Activated T-cell treated with anti-CD3 and anti-CD28 coated beads, Interleukin-2, amount 50 U/mL, for 24 hours (primary cell): Measurements from ENCODE around the gene CNBD2.
"Not testable (repeated sequence)": the region's sequence is repeated elsewhere in the genome, so short reads cannot be mapped to it uniquely, and the experiment has no call there.

ENCODE experiments used
- DNase-seq: peaks from one replicate; pipeline ENCODE4 v3.0.0-alpha.2; 2020
- H3K27ac Mint-ChIP-seq: 2 replicates; pipeline ENCODE4 v1.8.0; 2020; ENCODE audit warnings: mild to moderate bottlenecking, mixed read lengths
- H3K27me3 Mint-ChIP-seq: 2 replicates; pipeline ENCODE4 v1.8.0; 2020; ENCODE audit warnings: mixed read lengths
- H3K36me3 Mint-ChIP-seq: 2 replicates; pipeline ENCODE4 v1.8.0; 2020; ENCODE audit warnings: low read depth, mixed read lengths
- H3K4me1 Mint-ChIP-seq: 2 replicates; pipeline ENCODE4 v1.8.0; 2020; ENCODE audit warnings: low read depth, mixed read lengths
- H3K4me3 Mint-ChIP-seq: 2 replicates; pipeline ENCODE4 v1.8.0; 2020; ENCODE audit warnings: mild to moderate bottlenecking, moderate library complexity, mixed read lengths
- H3K9me3 Mint-ChIP-seq: 2 replicates; pipeline ENCODE4 v1.8.0; 2020; ENCODE audit warnings: mixed read lengths

Gene CNBD2

GRCh38 chr20:36052117-36052513 lies 83.7 kb downstream of the CNBD2 start:
- H3K9me3 Mint-ChIP-seq: no peaks in the 10 kb centered on the region
- DNase-seq: no peak
- peaks cover 33% of the 10 kb centered on the region for H3K4me1 Mint-ChIP-seq
- no peak overlapping the region for H3K27ac Mint-ChIP-seq
- no peaks in the 10 kb centered on the region for H3K27me3 Mint-ChIP-seq
- no peak overlapping the region for H3K4me3 Mint-ChIP-seq
- H3K36me3 Mint-ChIP-seq: peaks cover 32% of the 10 kb centered on the region

- not testable (repeated sequence) for H3K27ac Mint-ChIP-seq, DNase-seq
Observed at GRCh38 chr20:36053863-36054518, 85.6 kb downstream of the CNBD2 start.

GRCh38 chr20:36055145-36055544 lies 86.8 kb downstream of the CNBD2 start:
- Mint-ChIP-seq H3K27ac (no peak overlapping the region), H3K27me3 (no peaks in the 10 kb centered on the region), H3K9me3 (no peaks in the 10 kb centered on the region), H3K4me3 (no peak overlapping the region), H3K36me3 (peaks cover 2% of the 10 kb centered on the region), H3K4me1 (peaks cover 14% of the 10 kb centered on the region)
- no peak for DNase-seq

More at GRCh38 chr20:36053863-36054518, 85.6 kb downstream of the CNBD2 start:
- peaks cover 13% of the 10 kb centered on the region for H3K36me3 Mint-ChIP-seq
- not testable (repeated sequence) for H3K9me3 Mint-ChIP-seq, H3K4me3 Mint-ChIP-seq, H3K27me3 Mint-ChIP-seq
- H3K4me1 Mint-ChIP-seq: peaks cover 17% of the 10 kb centered on the region

- no peak overlapping the region for H3K27ac Mint-ChIP-seq
- H3K4me3 Mint-ChIP-seq: no peak overlapping the region
- no peak for DNase-seq
- no peaks in the 10 kb centered on the region for H3K9me3 Mint-ChIP-seq
- peaks cover 11% of the 10 kb centered on the region for H3K4me1 Mint-ChIP-seq
- H3K36me3 Mint-ChIP-seq: no peaks in the 10 kb centered on the region
- peaks cover 3% of the 10 kb centered on the region for H3K27me3 Mint-ChIP-seq
Observed at GRCh38 chr20:36060676-36061075, 92.3 kb downstream of the CNBD2 start.

GRCh38 chr20:36061754-36062153 lies 93.4 kb downstream of the CNBD2 start:
- Mint-ChIP-seq H3K36me3 (no peaks in the 10 kb centered on the region), H3K9me3 (no peaks in the 10 kb centered on the region), H3K27ac (no peak overlapping the region), H3K4me3 (no peak overlapping the region), H3K27me3 (peaks cover 4% of the 10 kb centered on the region), H3K4me1 (peaks cover 10% of the 10 kb centered on the region)
- no peak for DNase-seq

- Mint-ChIP-seq H3K9me3 (no peaks in the 10 kb centered on the region), H3K27me3 (peaks cover 4% of the 10 kb centered on the region), H3K4me1 (peaks cover 7% of the 10 kb centered on the region), H3K4me3 (no peak overlapping the region), H3K36me3 (no peaks in the 10 kb centered on the region), H3K27ac (no peak overlapping the region)
- no peak for DNase-seq
Observed at GRCh38 chr20:36062799-36063198, 94.4 kb downstream of the CNBD2 start.

- no peaks in the 10 kb centered on the region for H3K36me3 Mint-ChIP-seq
- H3K4me1 Mint-ChIP-seq: peaks cover 7% of the 10 kb centered on the region
- peaks cover 4% of the 10 kb centered on the region for H3K27me3 Mint-ChIP-seq
- no peak for DNase-seq
- H3K27ac Mint-ChIP-seq: no peak overlapping the region
- H3K9me3 Mint-ChIP-seq: no peaks in the 10 kb centered on the region
- H3K4me3 Mint-ChIP-seq: peak overlapping the region; percentile 79
Observed at GRCh38 chr20:36063916-36064657, 95.7 kb downstream of the CNBD2 start.

- peak; percentile 99 for DNase-seq
- Mint-ChIP-seq H3K27ac (no peak overlapping the region), H3K4me1 (peaks cover 7% of the 10 kb centered on the region), H3K9me3 (no peaks in the 10 kb centered on the region), H3K27me3 (peaks cover 4% of the 10 kb centered on the region), H3K36me3 (no peaks in the 10 kb centered on the region), H3K4me3 (peak overlapping the region; percentile 79)
Observed at GRCh38 chr20:36064658-36065426, 96.5 kb downstream of the CNBD2 start.

- Mint-ChIP-seq H3K36me3 (no peaks in the 10 kb centered on the region), H3K27me3 (peaks cover 4% of the 10 kb centered on the region), H3K4me1 (peaks cover 7% of the 10 kb centered on the region), H3K4me3 (peak overlapping the region; percentile 79), H3K27ac (no peak overlapping the region), H3K9me3 (no peaks in the 10 kb centered on the region)
- DNase-seq: peak; percentile 33
Observed at GRCh38 chr20:36065427-36065998, 97.1 kb downstream of the CNBD2 start.

GRCh38 chr20:36066777-36067176 lies 98.4 kb downstream of the CNBD2 start:
- peaks cover 4% of the 10 kb centered on the region for H3K27me3 Mint-ChIP-seq
- H3K27ac Mint-ChIP-seq: no peak overlapping the region
- peaks cover 7% of the 10 kb centered on the region for H3K4me1 Mint-ChIP-seq
- no peak for DNase-seq
- no peaks in the 10 kb centered on the region for H3K36me3 Mint-ChIP-seq
- no peaks in the 10 kb centered on the region for H3K9me3 Mint-ChIP-seq
- H3K4me3 Mint-ChIP-seq: no peak overlapping the region

- H3K9me3 Mint-ChIP-seq, DNase-seq, H3K27me3 Mint-ChIP-seq, H3K4me3 Mint-ChIP-seq, H3K36me3 Mint-ChIP-seq, H3K27ac Mint-ChIP-seq, H3K4me1 Mint-ChIP-seq: not testable (repeated sequence)
Observed at GRCh38 chr20:36068526-36068925, 100.1 kb downstream of the CNBD2 start.

GRCh38 chr20:36070451-36070850 lies 102.1 kb downstream of the CNBD2 start:
- Mint-ChIP-seq H3K4me3 (no peak overlapping the region), H3K27ac (no peak overlapping the region), H3K4me1 (no peaks in the 10 kb centered on the region), H3K9me3 (no peaks in the 10 kb centered on the region), H3K27me3 (peaks cover 4% of the 10 kb centered on the region), H3K36me3 (no peaks in the 10 kb centered on the region)
- DNase-seq: no peak

- H3K36me3 Mint-ChIP-seq: no peaks in the 10 kb centered on the region
- H3K9me3 Mint-ChIP-seq: no peaks in the 10 kb centered on the region
- no peak for DNase-seq
- H3K27ac Mint-ChIP-seq: no peak overlapping the region
- H3K4me1 Mint-ChIP-seq: no peaks in the 10 kb centered on the region
- H3K4me3 Mint-ChIP-seq: no peak overlapping the region
- no peaks in the 10 kb centered on the region for H3K27me3 Mint-ChIP-seq
Observed at GRCh38 chr20:36071848-36072247, 103.5 kb downstream of the CNBD2 start.

- H3K4me3 Mint-ChIP-seq: no peak overlapping the region
- H3K36me3 Mint-ChIP-seq: no peaks in the 10 kb centered on the region
- no peaks in the 10 kb centered on the region for H3K9me3 Mint-ChIP-seq
- no peak for DNase-seq
- no peak overlapping the region for H3K27ac Mint-ChIP-seq
- H3K4me1 Mint-ChIP-seq: peaks cover 3% of the 10 kb centered on the region
- peaks cover 9% of the 10 kb centered on the region for H3K27me3 Mint-ChIP-seq
Observed at GRCh38 chr20:36074983-36075382, 106.6 kb downstream of the CNBD2 start.
